NB4 (cell line): ENCODE measurements around the gene RBBP8.

Experiments used
- CTCF ChIP-seq: IDR thresholded peaks from one replicate; pipeline ENCODE4 v1.5.1; 2012; ENCODE audit warnings: low read depth, low read length
- POLR2A ChIP-seq: IDR thresholded peaks from 2 replicates; pipeline ENCODE4 v1.6.1; 2011; ENCODE audit warnings: mild to moderate bottlenecking; ENCODE audit not compliant: insufficient read length; ENCODE audit errors: extremely low read depth
- TF ChIP-seq, protein P1 (sequence below): IDR thresholded peaks from 2 replicates; pipeline ENCODE4 v1.6.1; 2011; ENCODE audit warnings: low read depth, low read length

GRCh38 chr18:23059541-23060465 lies 126.7 kb downstream of the RBBP8 start:
- no peak for TF ChIP-seq CTCF
- no peak for TF ChIP-seq POLR2A
- TF ChIP-seq, protein P1, sequence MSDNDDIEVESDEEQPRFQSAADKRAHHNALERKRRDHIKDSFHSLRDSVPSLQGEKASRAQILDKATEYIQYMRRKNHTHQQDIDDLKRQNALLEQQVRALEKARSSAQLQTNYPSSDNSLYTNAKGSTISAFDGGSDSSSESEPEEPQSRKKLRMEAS = no peak
